ENCODE measurements around the gene CNTNAP2.

CNTNAP2 gene

DNA sequence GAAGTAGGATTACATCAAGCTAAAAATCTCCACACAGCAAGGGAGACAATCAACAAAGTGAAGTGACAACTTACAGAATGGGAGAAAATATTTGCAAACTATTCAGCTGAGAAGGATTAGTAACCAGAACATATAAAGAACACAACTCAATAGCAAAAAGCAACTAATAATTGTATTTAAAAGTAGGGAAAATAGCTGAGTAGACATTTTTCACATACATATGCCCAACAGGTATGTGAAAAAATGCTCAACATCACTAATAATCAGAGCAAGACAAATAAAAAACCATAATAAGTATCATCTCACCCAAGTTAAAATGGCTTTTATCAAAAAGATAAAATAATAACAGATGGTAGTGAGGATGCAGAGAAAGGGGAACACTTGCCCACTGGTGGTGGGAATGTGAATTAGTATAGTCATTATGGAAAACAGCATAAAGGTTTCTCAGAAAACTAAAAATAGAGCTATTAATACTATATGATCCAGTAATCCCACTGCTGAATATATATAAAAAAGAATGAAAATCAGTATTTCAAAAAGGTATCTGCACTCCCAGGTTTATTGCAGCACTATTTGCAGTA lies 1689.5 kb downstream of the CNTNAP2 start:
- no peak for DNase-seq

DNA sequence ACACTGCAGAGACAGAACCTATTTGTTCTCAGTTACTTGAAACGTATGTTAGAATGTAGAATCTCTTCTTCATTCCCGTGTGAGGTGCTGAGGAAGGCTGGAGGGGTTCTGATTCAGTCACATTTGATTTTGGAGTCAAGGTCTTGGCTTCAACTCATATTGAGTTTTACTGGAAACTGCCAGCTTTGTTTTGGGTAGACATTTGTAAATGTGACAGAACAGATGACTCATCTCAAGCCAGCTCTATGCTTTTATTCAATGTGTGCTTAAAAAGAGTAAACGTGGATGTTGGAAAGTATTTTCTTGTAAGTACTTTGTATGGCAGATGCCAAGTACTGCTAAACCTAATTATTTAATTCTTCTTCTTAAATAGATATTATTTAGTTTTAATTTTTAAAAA lies 1693.2 kb downstream of the CNTNAP2 start:
- DNase-seq, result no peak

DNA sequence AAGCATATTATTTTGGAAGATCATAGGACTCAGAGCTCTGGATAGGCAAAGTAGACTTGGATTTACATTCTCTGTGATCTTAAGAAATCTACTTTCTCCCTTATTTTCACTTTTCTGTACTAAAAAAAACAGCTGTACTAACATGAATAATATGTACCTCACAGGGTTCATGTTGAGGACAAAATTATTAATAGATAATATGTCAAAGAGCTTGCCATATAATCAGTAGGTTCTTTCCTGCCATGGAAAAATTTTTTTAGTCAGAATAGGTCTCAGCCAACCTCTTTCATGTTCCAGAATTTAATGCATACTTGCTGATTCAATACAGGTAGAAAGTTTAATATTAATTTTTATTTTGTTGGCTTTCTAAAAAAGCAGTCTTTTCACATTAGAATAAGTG lies 1693.7 kb downstream of the CNTNAP2 start:
- DNase-seq, result no peak

DNA sequence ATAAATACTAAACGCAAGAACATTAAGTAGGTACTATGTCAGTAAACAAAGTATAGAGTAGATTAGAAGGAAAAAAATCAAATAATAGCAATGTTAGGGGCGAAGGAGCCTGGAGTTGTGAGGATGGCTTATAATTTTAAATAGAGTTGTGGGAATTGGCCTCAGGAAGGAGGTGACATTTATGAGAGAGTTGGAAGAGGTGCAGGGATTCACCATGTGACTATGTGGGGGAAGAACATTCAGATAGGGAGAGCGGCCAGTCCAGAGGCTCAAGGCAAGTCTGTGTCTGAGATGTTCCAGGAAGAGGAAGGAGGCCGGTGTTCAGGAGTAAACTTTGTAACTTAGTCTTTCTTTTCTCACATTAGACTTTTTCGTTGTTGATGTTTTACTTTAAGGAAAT lies 1695.3 kb downstream of the CNTNAP2 start:
- DNase-seq, result no peak

DNA sequence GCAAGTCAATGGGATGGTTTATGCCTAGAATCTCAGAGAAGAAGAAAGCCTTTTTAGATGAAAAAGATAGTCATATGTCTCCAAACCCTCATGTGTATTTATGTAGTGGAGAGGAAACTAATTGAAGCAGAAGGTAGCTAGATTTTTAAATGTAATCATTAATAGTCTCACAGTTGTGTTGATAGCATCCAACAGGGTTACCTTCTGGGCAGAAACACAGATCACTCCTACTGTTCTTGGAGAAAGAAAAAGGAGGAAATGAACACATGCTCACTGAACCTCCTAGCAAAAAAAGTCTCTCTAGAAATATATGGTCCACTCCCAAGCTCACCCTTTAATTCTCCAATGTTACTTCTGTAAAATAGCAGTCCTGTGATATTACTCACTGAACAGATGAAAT lies 1696.7 kb downstream of the CNTNAP2 start:
- no peak for DNase-seq

DNA sequence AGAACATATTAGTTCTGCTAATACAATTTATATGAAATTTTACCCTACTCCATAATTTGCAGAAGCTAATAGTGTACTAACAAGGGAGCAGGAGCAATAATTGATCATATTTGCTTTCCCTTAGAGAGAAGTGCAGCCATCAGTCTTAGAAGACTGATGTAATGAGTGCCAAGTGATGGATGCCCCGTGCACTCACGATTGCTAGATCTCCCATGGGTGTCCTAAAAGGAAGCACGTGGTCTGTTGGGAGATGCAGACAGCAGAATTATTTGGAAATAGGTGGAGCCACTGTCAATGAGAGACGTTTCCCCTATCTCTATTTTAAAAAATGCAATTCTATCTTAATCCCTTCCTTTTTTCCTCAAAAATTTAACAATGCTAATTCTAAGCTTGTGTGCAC lies 1701.7 kb downstream of the CNTNAP2 start:
- no peak for DNase-seq

DNA sequence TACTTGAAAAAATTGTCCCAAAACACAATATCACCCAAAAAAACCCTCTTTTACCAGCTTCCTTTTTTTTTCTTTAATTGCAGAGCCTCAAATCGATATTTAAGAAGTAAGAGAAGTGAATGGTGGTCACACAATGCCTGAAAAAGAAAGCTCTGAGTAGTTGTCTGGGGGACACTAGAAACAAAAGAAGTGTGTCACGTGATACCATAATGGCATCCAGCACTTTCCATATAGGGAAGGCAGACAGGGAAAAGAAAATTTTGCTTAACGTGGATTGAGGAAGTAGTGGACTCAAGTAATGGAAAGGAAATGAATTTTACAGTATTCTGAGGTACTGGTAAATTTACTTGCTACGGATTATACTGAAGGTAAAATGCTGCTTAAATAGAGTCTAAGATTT lies 1708.1 kb downstream of the CNTNAP2 start:
- DNase-seq, result no peak

DNA sequence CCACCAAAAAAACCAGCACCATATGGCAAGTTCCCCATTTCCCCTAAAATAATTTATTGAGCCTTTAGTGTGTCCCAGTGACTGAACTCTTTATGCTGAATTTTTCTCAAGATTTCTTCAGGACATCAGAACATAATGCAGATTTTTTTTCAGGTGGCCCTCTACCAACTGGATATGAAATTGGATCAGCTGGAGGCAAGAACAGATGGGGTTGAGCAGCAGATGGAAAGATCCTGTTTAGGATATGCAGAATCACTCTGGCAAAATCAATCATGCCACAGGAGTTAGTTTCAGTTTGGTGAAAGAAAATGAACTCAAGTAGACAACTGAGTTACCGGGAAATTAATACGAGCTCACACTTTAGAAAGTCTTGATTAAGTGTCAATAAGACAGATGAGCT lies 1712.4 kb downstream of the CNTNAP2 start:
- no peak for DNase-seq

DNA sequence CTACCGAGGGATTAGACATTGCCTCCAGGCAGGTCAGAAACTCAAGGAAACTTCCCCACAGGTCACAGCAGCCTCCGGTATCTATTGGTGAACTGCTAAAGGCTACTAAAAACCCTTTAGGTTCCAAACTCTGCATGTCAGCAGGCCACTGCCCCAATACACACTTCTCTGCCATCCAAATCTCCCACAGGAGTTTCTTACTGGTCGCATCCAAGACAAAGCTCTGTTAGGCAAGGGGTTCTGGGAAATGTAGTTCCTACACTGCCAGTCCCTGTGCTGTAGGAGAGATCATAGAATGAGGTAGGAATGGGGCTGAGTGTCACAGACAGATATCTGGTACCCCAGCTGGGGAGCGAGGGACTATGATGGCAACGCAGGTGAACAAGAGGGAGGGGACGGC lies 1717.0 kb downstream of the CNTNAP2 start:
- no peak for DNase-seq

DNA sequence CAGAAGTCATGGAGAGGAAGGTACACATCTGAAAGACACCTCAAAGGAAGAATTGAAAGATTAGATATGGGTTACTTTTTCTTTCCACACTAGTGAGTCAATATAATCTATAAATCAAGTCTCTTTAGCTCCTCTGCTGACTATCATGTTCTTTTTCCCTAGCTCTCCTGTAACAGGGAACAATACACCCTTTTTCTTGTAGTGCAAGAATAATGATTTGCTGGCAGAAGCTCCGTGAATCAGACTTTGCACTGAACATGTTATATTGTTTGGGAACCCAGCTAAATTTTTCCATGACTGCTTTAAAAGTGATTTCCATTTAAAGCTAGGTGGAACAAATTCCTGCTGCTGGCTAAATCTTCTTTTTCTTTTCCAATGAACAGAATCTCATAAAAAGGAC lies 1717.4 kb downstream of the CNTNAP2 start:
- no peak for DNase-seq

DNA sequence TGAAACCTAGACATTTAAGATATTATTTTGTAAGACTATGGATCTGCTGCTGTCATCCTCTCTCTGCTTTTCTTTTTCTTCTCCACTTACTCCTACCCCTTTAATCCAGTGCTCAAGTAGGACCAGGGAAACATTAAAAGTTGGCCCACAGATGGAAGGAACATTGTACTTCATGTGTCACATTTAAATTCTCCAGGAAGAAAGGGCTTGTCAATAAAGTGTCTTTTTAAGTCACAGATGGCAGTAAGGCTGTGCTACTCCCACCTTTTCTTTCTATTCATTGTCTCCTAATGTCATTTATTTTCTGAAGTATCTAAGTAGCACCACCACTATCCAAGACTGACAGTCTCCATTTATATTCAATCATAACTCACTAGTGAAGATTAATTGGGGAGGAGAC lies 1736.2 kb downstream of the CNTNAP2 start:
- no peak for DNase-seq

DNA sequence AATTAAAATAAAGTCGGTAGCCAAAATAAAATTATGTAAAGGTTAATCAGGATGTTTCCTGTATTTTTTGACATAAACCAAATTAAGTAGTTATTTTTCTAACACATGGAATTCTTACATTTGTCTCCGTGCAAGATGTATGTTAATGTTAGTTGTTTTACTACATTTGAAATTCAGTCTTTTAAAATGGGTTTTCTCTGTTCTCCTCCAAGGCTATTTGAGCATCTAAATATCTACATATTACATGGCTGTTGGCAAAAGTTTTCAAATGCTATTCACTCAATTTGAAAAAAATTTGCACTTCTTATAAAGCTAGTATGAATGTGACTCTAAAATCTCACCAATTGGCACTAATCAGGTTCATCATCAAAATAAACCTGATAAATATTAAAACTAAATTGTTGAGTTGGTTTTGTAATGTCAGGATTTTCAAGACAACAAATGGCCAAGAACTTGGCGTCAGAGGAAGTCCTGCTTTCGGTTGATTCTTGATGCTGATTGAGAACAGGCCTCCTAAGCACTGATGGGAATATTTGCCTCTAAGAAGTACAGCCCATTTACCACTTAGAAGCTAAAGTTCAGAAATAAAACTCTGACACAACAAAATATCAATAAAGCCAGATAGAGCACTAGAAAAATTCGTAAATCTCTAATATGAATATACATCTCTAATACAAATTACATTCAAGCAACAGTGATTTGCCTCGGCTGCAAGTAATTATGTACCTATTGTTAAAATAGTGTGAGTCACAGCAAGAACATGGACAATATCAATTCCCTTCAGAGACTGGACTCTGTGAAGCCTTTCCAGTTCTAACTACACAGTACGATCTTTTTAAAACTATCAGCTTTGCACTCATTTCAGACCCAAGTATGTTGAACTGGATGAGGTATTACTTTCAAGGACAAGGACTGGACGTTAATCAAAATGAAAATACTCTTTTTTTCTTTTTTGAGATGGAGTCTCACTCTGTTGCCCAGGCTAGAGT lies 1740.8 kb downstream of the CNTNAP2 start:
- DNase-seq, result no peak

DNA sequence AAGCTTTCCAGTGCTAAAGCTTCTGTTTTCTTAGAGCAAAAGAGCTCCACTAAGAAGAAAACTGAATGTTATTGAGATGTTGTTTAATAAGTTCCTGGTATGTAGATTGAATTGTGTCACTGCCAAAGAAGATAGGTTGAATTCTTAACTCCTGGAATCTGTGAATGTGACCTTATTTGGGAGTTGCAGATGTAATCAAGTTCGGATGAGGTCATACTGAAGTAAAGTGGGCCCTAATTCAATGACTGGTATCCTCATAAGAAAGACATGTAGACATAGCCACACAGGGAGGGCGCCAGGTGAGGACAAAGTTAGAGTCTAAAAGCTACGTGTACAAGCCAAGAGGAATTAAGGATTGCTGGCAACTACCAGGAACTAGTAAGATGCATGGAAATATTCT lies 1741.8 kb downstream of the CNTNAP2 start:
- DNase-seq, result no peak

DNA sequence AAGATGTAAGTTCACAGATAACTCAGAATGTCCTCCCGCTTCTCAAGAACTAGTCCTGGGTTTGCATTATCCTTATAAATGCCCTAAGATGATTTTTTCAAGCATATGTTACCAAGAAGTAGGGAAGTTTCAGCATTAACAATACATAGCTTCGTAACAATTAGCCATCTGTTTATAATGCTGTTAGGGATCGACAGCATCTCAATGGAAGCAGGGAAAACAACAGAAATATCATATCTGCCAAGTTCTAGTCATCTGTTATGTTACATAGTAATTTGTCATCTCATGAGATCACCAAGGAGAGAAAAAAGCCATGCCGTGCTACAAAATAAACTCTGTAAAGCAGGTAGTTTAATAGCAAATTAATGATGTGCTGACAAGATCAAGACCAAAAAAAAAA lies 1742.4 kb downstream of the CNTNAP2 start:
- DNase-seq, result no peak

DNA sequence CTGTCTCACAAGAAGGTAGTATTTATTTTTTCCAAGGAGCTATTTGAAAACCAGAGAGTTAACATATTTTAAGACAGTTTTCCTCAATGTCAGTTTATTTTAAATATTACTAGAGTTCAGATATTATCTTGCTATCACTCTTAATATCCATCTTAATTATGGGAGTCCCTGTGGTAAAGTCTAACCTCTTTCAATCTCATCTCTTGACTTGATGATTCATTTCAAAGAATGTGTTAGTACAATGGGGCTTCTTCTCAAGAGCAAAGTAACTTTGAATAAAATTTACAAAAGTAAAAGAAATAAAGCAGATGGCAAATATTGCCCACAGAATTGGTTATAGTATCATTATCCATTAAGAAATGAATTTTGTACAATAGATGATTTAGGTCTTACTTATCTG lies 1742.9 kb downstream of the CNTNAP2 start:
- DNase-seq, result no peak

DNA sequence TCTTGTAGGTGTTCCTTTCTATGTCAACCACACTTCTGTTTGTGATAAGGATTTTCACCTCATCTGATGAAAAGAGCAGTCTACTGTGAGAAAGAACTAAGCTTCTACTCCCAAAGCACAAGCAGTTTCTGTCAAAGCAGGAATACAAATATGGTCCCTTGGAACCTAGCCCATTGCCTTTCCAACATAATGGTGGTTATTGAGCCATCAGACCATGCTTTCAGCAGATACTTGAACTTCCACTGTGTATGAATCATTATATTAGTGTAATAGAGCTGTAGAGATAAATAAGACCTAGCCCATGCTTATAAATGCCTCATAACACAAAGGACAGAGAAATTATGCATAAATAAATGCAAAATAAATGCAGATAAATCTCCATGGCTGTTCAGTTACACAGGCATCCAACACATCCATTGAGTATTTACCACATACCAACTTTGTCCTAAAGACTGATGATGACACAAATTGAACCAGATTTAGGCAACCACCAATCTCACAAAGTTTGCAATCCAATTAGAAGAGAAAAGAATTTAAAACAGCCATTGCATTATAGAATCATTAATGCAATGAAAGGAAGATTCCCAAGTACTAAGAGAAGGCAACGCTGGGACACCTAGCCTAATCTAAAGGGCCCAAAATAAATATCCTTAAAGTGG lies 1744.6 kb downstream of the CNTNAP2 start:
- DNase-seq, result no peak

DNA sequence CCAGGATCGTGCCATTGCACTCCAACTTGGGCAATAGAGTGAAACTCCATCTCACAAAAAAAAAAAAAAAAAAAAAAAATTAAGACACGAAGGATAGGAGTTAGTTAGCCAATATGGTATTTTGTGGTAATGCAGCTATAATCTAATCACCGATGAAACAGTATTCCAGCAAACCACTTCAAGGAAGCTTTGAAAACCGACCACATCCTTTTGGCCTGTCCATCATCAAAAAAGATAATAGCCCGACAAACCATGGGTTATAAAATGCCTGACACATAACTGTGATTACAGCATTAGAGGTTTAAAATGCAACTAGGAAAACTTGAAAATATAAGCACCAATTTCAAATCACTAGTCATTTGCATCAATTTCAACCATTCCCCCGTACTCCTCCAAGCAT lies 1745.3 kb downstream of the CNTNAP2 start:
- DNase-seq, result no peak

DNA sequence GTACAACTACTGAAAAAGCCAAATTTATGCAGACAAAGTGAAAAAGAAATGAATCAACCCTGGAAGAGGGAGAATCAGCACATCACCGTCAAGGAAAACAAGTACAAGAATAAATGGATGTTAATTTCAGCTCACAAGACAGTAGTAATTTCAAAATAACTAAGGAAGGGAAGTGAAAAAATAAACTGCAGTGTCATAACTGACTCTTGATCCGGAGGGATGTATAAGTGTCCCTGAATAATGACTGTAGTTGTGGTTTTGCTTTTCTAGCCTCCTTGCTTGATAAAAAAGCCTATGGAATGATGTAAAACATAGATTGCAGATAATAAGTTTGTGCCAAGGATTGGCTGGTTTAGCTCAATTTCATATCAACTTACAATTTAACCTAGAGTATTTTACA lies 1752.9 kb downstream of the CNTNAP2 start:
- DNase-seq, result no peak

DNA sequence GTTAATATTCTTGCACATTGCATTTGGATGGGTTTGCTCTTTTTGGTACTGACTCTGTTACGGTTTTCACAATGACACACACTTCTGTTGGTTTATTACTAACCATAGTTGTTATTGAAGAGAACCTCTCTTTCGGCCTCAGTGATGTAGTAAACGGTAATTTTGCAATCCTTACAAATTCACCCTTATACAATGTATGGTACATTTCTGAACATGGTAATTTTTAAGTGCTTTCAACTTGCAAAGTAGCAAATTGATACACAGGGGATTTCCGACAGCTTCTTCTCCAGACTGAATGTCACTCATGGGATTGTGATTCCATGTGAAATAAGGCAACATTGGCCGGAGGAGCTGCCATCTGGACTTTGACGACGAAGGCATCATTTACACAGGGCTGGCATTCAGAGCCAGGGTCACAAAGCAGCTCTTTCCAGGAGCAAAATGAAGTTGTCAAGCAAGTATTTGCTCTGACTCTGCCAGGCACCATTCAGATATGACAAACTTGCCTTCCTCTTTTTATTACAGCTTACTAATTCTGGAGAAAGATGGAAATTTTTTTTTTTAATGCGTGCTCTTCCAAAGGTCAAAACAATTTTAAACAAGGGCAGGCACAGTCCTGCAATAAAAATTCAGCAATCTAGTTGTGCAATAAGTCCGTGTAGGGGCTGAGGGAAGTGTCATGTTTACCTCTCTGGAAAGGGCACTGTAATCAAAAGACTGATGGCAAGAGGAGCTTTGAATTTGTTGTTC lies 1762.5 kb downstream of the CNTNAP2 start:
- DNase-seq, result no peak

DNA sequence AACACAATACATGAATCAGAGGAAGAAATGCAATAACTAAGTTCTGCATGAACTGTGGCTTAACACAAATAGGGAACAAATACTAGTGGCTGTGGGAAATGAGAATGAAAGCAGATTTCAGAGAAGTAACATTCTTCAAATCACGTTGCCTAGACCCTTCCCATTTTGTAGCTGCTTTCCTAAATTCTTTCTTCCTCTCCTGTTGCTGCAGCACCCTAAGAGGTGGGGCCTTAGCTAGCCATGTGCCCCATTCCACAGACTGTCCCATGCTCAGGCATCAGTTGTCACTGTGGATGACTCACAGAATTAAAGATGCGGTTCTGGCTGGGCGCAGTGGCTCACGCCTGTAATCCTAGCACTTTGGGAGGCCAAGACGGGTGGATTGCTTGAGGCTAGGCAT lies 1769.3 kb downstream of the CNTNAP2 start:
- DNase-seq, result no peak

DNA sequence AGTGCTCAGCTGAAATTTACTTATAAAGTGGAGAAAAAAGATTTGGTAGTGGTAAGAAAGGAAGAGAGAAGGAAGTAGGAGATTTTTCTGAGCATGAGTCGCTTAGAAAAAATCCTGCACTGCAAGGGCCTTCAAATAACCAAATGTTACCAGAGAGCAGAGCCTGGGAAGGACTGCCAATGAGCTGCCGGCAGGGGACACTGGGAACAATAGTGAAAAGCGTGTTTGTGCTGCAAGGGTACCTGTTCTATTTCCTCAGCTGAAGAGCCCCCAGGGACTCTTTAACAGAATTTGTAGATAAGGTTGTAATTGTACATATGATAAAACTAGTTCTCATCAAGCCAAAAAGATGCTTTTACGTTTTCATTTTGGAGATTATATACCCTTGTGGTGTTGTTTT lies 1777.7 kb downstream of the CNTNAP2 start:
- DNase-seq, result no peak

DNA sequence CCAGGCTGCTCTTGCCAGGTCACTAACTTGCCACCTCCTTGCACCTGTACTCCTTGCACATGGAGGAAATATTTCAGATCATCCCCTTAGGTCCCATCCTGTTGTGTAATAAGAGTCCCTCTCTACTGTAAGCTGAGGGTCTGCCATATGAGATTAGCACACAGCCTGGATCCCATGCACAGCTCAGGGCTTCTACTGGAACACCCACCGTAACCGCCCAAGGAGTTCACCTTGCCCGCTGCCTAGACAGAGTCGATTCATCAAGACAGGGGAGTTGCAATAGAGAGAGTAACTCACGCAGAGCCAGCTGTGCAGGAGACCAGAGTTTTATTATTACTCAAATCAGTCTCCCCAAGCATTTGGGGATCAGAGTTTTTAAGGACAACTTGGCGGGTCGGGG lies 1779.5 kb downstream of the CNTNAP2 start:
- DNase-seq, result no peak

DNA sequence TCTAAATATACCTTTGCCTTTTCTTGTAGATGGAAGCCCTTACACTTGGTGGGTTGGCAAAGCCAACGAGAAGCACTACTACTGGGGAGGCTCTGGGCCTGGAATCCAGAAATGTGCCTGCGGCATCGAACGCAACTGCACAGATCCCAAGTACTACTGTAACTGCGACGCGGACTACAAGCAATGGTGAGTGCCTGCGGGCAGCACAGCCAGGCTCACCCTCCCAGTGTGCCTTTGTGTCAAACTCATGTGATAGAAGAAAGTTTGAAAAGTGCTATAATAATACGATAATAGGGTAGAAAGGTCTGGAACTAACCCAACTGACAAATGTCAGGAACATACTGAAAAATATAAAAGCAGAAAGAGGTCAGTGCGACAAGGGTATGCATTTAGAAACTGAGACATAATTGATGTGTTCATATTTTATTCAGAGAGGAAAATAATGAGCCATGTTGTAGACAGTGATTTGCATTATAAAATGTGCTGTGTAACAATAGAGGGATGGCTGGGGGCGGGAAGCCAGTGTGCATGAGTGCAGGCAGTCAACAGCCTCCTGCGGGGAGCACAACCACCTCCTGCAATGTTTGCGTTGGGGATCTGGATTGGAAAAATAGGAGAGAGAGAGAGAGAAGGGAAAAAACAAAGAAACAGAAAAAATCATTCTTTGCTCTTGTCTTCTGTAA lies 1787.1 kb downstream of the CNTNAP2 start:
- DNase-seq, result no peak

Data from activated T-cell treated with anti-CD3 and anti-CD28 coated beads, Interleukin-2, amount 50 U/mL, for 1 hour (primary cell).